Limb (tissue), 2 donors: ENCODE measurements around the gene TBXA2R.

ENCODE experiments used
- DNase-seq, 2 donors: peaks; one replicate each; pipeline ENCODE4 v3.0.0-alpha.2; 2016; ENCODE audit errors: extremely low spot score in 2 of 2

Gene TBXA2R

GRCh38 chr19:3556978-3557460, 49.7 kb downstream of the TBXA2R start:
- peak in 1 of 2 donors; percentile 53 for DNase-seq

GRCh38 chr19:3556423-3556977, 50.2 kb downstream of the TBXA2R start:
- DNase-seq, result peak in 1 of 2 donors; percentile 33

GRCh38 chr19:3555653-3556422, 50.8 kb downstream of the TBXA2R start:
- DNase-seq, result no peak

- no peak for DNase-seq
Measured at GRCh38 chr19:3554254-3555083, 52.2 kb downstream of the TBXA2R start.

GRCh38 chr19:3551792-3552095, 54.9 kb downstream of the TBXA2R start:
- no peak for DNase-seq

GRCh38 chr19:3550947-3551791, 55.5 kb downstream of the TBXA2R start:
- no peak for DNase-seq

- DNase-seq, result no peak
Measured at GRCh38 chr19:3549816-3550215, 56.9 kb downstream of the TBXA2R start.

GRCh38 chr19:3548606-3549005, 58.1 kb downstream of the TBXA2R start:
- no peak for DNase-seq

GRCh38 chr19:3547767-3548282, 58.9 kb downstream of the TBXA2R start:
- no peak for DNase-seq

- no peak for DNase-seq
Measured at GRCh38 chr19:3547301-3547731, 59.4 kb downstream of the TBXA2R start.

GRCh38 chr19:3546119-3546518, 60.6 kb downstream of the TBXA2R start:
- DNase-seq, result no peak

- no peak for DNase-seq
Measured at GRCh38 chr19:3545669-3546034, 61.0 kb downstream of the TBXA2R start.

- DNase-seq, result peak in 1 of 2 donors; percentile 81
Measured at GRCh38 chr19:3544742-3545668, 61.7 kb downstream of the TBXA2R start.
